ENCODE results near the gene SMIM44. TPM values are rescaled to one million over a fixed set of nuclear protein-coding genes. Genes with fewer than 3 reads are reported as not detected.
A peak's percentile ranks its signal among the peaks of the same experiment; 100 is the strongest.
"Not testable (repeated sequence)": the region's sequence is repeated elsewhere in the genome, so short reads cannot be mapped to it uniquely, and the experiment has no call there.

SMIM44 gene
- total RNA-seq, 1 donor from 2014 or later, result not detected

DNA sequence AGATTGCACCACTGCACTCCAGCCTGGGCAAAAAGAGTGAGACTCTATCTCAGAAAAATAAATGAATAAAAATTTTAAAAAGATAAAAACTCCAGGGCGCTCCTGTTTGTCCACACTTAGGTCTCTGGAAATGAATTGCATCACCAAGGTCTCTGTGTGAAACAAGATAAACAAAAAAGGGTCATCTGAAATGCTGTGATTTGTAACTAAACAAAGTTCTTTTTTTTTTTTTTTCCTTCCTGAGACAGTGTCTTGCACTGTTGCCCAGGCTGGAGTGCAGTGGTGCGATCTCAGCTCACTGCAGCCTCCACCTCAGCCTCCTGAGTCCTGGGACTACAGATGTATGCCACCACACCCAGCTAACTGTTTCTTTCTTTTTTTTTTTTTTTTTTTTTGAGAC lies 34.4 kb upstream of the SMIM44 start:
- no peak for ATAC-seq

DNA sequence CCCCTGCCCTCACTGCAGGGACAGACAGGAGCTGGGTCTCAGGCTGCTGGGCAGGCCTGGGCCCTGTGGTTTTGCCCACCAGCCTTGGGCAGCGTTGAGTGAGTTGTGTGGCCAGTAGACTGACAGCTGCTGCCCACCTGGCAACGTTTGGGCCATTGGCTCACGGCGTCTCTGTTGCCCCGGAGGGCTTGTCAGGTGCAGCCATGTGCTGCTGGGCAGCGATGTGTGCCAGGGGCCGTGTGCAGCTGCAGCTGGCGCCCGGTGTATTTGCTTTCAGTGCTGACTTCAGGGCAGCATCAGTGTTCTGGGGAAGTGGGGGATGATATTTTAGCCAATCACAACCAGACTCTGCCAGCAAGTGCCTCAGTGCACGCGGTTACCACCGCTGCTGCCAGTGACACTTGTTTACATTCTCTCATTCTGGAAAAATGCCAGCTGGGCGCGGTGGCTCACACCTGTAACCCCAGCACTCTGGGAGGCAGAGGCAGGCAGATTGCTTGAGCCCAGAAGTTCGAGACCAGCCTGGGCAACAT lies 33.5 kb upstream of the SMIM44 start:
- no peak for ATAC-seq

DNA sequence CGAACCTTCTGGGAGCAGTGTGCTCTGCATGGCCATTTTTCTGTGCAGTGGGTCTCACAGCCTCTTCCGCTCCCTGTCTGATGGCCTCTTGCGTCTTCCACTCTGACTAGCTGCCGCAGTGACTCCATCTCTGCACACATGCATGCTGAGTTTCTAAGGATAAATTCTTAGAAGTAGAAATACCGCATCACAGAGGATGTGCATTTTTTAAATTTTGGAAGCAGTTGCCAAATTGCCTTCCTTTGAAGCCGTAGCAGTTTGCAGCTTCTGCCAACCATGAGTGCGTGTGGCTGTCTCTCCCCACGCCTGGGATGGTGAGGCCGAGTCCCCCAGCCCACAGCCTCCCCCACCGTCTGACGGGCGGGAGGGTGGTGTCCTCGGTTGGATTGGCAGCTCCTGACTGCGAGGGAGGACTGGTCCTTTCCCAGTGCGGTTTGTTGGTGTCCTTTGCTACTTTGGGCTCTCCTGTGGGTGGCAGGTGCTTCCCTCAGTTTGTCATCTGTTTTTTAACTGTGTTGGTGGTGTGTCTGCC lies 32.7 kb upstream of the SMIM44 start:
- no peak for ATAC-seq

DNA sequence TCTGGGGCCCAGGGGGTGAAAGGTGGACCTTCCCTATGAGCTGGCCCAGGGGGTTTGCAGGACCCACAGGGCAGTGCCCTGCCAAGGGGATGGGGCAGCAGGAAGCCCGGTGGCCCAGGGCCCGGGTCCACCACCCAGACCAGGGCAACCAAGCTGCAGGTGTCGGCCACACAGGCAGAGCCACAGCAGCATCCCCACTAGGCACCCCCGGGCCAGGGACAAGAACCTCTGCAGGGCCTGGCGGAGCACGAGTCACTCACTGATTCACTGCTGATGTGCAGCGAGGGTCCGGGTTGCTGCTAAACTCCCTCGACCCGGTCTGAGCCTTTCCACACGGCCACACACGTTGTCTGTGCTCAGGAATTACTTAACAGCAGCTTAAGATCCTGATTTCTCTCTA lies 31.7 kb upstream of the SMIM44 start:
- no peak for ATAC-seq

DNA sequence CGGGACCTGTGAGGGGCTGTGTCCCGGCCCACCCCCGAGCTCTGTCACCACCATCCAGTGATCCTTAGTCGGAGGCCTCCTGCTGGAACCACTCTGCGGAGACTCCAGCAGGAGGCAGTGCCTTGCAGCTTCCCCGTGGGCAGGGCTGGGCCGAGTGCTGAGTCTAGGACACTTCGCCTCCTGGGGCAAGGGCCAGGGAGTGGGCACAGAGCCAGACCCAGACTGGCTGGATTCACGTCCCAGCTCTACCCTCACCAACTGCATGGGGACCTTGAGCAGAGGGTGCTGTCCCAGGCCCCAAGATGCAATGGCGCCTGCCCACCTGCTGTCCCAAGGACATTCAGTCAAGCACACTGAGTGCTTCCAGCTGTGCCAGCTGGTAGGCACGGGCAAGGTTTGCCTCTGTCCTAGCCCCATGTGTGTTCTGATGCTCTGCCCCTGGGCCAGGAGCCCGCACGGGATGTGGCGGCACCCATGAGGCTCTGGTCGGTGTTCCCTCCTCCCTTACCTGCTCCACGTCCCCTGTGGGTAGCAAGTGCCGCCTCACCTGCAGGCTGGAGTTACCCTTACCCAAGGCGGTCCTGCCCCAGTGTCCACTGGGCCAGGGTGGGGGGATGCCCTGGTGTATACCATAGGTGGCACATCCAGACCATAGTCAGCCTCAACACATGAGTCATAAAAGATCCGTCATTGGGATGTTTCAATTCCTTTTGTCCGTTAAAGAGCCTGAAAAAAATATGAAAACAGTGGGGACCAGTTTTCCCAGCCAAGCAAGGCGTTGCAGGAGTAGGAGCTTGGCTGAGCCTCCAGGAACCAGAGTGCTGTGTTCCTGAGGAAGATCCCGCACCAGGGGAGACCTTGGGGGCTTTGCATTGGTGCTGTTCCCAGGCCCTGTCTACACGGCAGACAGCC lies 30.2 kb upstream of the SMIM44 start:
- ATAC-seq, result no peak

DNA sequence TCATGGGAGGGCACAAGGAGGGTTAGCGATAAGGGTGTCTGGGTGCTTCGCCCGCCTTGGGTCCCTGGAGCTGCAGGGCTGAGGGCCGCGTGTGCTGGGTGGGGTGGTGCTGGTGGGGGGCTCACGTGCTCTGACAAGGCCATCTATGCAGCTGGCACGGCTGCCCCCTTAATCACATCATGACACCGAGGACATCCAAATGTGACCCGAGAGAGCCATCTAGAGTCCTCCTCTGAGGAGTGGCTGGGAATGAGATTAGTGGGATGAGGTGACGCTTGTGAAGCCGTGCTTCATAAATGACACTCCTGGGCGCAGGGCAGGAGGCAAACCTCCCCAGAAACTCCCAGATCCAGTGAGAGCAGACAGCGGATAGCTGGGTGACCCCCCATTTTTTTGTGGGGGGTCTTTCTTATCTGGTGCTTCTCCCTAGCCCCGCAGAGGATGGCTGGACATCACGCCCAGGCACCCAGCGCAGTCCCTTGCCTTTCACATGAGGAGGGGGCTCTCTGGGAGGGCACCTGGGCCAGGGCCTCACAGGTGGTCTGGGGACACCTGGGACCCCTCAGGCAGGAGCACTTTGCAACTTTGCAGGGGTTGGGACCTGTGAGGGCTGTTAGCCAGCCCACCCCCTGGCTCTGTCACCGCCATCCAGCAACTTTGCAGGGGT lies 29.5 kb upstream of the SMIM44 start:
- ATAC-seq, result no peak

DNA sequence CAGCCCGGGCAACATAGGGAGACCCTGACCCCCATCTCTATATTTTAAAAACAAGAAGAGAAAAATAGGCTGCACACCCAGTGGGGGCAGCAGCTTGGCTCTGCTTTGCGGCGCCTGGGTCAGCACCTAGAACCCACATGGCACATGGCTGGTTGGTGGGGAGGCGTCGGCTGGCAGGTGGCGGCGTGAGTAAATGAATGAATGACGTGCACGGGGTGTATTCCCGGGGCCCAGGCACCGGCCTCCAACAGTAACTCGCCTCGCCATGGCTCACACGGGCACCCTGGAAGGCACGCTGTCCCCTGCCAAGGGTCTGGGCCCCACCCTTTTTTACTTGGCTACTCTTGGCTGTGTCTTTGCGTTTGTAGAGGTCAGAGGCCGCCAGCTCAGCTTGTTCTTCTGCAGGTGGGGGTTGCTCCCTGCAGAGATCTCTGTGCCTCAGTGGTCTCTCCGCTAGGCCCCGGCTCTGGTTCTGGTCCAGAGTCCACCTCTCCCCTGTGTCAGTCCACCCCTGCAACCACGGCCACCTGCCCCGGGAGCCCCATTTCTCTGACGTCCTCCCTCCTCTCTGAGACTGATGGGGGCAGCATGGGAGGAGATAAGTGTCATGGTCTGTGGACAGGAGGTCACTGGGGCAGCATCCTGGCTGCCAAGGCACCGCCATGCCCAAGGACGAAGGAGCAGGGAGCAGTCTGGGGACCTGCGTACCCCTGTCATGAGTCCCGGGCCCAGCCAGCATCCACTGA lies 28.4 kb upstream of the SMIM44 start:
- ATAC-seq, result no peak

DNA sequence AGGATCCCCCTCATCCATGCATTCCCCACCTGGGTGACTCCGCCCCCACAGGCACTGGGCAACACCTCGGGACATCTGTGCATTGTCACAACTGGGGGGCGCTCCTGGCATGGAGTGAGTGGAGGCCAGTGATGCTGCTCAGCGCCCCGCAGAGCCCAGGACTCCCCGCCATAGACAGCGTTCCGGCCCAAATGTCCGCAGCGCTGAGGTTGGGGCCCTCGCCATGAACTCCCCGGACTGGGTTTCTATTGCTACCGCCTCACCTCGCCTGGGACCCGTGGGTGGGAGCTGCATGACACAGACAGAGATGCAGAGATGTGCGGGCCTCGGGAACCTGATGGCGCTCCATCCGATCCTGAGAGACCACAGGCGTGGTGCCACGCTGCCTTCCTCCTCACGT lies 27.5 kb upstream of the SMIM44 start:
- no peak for ATAC-seq

DNA sequence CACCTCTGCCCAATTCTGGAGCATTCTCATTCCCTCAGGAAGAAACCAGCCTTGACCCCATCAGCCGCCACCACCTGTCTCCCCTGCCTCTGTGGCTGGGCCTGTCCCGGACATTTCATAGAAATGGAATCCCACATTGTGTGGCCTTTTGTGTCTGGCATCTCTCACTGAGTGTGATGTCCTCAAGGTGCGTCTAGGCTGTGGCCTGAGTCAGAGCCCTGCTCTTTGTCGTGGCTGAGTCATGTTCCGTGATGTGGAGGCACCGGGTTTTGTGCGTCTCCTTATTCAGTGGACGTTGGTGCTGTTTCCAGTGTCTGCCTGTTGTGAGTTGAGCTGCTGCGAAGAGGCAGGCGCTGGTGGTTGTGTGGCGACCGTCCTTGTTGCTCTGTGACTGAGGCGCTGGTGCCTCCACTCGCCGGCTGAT lies 26.3 kb upstream of the SMIM44 start:
- ATAC-seq, result peak; percentile 49

DNA sequence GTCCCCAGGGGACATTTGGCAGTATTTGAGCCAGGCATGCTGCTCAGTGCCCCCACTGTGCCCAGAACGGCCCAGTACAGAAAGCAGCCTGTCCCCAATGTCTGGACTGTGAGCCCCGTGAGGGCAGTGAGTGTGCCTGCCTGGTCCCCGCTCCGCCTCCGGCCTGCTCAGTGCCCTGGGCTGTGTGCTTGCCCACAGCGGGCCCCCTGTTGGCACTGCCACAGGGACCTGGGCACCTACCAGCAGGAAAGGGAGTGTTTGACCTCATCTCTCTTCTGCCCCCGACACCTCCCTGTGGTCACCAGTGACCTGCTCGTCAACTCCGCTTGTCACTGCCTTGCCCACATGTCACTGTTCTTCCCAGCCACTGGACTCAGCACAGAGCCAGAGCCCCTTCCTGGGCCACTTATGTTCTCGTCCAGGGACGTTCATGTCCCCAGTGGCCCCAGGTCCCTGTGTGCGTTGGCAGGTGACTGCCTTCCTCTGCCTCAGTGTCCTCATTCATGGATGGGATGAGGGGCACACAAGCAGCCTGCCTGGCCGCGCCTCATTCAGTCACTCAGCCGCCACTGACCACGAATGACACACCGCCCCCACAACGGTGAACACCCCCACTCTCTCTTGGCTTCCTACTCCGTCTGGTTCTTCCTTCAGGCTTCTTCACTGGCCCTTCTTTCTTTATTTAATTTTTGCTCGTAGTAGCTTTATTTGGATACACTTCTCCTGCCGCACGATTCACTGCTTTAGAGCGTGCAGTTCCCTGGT lies 25.7 kb upstream of the SMIM44 start:
- ATAC-seq, result no peak

DNA sequence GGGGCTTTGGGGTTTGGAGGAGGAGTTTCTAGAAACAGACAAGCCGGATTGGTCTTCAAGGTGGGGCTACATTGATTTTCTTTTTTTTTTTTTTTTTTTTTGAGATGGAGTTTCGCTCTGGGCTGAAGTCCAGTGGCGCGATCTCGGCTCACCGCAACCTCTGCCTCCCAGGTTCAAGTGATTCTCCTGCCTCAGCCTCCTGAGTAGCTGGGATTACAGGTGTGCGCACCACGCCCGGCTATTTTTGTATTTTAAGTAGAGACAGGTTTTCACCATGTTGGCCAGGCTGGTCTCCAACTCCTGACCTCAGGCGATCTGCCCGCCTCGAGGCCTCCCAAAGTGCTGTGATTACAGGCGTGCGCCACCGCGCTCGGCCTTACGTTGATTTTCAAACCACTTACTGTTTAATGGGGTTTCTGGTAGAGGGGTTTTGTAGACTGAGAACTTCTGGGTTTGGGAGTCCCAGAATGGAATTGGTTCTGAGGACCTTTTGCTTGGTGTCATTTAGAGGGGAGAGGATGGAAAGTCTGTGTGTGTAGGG lies 24.9 kb upstream of the SMIM44 start:
- not testable (repeated sequence) for ATAC-seq

DNA sequence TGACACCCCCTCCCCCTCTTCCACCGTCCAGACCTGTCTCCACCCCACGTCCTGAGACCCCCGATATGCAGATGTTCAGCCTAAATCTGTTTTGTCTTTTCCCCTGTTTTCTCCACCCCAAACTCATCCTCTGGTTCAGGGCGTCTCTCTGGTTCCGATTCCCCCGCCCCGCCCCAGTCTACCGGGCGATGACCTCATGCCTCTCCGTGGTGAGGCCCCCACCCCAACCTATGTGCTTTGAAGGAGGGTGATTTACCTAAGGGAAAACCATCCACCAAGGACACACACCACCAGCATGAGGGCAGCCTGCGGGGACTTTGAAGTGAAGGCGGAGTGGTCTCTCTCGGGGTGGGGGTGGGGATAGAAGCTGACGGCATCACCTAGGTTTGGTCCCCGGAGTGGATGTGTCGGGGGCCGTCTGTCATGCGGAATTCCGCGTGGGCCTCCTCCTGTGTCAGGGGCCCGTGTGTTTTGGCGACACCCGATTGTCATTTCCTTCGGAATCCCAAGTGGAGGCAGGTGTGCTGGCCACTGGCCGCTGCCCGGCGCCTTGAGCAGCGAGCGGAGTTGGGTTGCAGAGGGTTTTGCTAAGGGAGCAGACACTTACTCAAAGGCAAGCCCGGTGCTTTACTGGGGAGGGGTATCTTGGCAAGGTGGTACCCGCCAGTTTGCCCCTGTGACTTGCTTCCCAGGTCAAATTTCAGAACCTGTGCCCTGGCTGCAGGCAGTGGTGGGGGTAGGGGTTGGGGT lies 24.3 kb upstream of the SMIM44 start:
- ATAC-seq, result no peak

DNA sequence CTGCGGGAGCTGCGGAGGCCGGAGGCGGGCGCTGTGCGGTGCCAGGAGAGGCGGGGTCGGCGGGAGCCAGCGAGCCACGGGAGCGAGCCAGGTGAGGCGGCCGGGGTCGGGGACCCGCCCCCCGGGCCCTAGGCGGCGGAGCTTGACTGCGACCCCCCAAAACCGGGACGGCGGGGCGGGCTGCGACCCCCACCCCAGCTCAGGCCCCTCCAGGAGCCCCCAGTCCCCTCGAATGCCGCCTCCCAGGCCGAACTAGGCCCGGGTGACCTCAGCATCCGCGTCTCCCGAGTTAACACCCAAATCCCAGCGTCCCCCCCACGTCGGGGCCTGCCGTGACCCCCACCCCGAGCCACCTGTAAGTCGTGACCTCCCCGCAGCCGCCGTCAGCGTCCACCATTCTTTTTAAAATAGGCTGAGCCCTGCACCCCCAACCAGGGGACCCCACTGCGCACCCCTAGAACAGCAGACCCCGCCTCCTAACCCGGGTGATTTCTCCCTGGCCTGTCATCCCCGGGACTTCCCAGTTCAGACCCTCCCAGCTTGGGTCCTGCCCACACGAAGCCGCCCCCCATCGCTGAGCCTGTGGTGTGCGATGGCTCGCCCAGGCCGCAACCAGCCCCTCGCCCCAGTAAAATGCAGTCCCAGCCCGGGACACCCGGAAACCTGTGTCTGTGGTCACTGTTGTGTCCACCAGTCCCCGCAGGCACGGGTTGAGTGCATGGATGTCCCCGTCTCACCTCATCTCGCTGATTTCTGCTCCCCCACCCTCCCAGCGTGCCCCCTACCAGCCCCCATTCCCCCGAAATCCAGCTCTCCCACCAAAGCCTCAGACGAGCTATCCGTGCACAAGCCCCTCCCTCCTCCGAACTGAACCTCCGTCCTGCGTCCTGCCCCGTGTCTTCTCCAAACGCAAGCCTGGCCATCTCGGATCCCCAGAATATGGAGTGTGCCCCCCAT lies 23.4 kb upstream of the SMIM44 start:
- peak; percentile 5 for ATAC-seq

DNA sequence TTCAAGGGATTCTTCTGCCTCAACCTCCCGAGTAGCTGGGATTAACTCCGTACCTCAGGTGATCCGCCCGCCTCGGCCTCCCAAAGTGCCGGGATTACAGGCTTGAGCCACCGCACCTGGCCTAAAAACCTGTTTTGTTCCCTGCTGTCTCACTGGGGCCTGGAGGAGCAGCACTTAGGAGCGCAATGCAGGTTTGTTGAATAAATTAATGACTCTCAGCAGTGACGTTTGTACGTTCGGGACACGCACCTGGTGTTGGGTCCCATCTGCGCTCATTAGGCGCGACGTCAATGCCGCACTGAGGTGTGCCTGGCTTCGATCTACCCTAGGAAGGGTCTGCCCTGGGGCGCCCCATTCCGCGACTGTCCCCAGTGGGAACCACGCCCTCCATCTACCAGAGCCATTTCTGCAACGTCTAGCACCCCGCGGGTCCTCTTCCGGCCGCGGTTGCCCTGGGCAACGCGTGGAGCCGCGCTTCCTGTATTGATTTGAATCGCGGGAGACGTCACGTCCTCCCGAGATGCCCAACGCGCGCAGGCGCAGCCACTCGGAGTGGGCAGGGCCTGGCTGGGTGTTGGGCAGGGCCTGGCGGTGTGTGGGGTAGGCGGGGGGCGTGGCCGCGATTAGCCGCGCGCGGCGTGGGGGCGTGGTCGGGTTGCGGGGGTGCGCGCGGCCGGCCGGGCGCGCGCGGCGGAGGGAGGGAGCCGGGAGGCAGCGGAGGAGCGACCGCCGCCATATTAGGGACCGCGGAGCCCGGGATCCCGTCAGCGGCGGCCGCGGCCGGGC lies 22.6 kb upstream of the SMIM44 start, which contains the start of gene FZR1:
Gene FZR1 (plus strand): TSS at position 714 of the 786 bp plus-strand sequence. CDS start 16,679 bp downstream, outside the sequence.
- peak; percentile 93 for ATAC-seq

DNA sequence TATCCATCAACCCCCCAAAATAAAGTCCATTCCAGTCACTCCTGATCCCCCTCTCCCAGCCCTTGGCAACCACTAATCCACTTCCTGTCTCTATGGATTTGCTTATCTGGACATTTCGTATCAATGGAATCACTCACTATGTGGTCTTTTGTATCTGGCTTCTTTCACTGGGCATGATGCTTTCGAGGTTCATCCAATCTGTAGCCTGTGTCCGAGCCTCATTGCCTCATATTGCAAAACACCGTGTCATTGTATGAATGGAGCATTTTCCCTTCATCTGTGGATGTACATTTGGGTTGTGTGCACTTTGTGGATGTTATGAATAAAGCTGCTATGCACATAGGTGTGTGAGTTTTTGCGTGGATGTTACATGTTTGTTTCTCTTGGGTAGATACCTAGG lies 21.5 kb upstream of the SMIM44 start:
- ATAC-seq, result no peak

DNA sequence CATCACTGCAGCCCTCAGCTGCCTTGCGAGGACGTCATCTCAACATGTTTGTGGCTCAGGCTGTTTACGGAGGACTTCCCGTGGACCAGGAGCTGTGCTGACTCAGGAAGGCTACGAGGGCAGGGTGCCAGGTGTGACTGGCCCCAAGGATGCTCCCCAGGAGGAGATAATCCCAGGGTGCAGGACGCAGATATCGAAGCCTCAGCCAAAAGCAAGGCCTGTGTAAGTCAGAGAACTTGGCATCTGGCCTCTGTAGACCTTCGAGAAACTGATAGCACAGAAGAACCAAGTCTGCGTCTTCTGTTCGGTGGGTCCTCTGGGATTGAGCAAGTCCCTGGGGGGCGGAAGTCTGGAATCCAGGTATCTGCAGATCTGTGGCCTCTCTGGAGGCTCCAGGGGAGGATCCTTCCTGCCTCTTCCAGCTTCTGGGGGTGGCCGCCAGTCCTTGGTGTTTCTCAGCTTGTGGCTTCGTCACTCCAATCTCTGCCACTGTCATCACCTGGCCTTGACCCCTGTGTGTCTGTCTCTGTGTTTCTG lies 19.9 kb upstream of the SMIM44 start:
- ATAC-seq, result no peak

DNA sequence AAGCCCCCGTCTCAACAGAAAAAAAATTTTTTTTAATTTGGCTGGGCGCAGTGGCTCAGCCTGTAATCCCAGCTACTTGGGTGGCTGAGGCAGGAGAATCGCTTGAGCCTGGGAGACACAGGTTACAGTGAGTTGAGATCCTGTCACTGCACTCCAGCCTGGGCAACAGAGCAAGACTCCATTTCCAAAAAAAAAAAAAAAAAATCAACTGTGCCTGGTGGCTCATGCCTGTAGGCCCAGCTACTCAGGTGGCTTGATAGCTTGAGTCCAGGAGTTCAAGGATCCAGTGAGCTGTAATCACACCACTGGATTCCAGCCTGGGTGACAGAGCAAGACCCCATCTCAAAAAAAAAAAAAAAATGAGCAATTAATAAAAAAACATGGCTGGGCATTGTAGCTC lies 18.5 kb upstream of the SMIM44 start:
- no peak for ATAC-seq

DNA sequence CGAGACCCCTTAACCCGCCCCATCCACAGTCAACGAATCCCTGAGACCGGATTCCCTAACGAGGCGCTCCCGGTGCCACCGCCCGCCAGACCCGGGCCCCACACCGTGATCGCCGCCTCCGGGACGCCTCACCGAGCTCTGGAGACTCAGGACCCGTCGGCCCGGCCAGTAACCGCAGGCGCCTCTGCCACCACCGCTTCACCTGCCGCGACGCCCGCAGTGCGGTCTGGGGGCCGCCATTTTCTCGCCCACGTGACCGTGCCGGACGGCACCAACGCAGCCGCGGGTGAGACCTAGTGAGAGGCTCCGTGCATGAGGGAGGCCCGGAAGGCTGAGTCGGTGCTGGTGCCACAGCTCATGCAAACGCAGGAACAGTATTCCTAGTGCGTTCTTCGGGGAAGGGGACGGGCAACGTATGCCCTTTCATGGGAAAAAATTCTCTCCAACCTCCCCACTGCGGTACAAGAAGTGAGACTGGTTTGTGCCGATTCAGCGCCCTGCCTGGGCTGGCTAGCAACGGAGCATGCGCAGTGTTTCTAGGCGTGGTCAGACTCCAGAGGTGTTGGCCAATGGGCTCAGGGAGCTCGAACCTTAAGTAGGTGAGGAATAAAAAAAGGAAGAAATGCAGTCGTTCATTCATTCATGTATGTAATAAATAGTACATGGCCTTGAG lies 17.3 kb upstream of the SMIM44 start, which contains the start of gene DOHH:
Gene DOHH (minus strand): TSS at position 246 of the 673 bp plus-strand sequence. CDS start 3,860 bp downstream, outside the sequence.
- peak; percentile 87 for ATAC-seq
